Panc1 (cell line): ENCODE measurements around the gene IFNA10.

Experiments
- CTCF ChIP-seq: fragments of 450-650 bp; IDR thresholded peaks from 2 replicates; pipeline ENCODE4 v1.5.1; 2017; ENCODE audit warnings: mild to moderate bottlenecking
- POLR2AphosphoS5 ChIP-seq: IDR thresholded peaks from 2 replicates; pipeline ENCODE4 v1.6.1; 2012; ENCODE audit warnings: mild to moderate bottlenecking, low read depth, low read length, moderate library complexity

DNA sequence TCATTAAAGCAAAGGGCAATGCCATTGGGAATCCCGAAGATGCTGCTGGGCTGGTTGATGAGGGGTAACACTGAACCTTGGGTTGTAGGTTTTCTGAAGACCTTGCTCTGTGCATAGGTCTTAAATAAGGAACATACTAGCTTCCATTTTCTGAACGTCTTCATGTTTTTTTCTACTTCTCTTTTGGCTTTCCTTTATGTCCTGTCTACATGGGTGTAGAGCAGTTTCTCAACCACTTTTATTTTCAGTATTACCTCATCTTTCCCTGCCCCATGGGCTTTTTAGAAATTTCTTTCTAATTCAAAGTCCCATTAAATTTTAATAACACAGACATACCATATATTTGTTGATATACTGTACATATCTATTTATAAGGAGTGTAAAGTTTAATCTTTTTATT, 33.0 kb upstream of the IFNA10 start, which contains the start of gene IFNA14:
- TF ChIP-seq POLR2AphosphoS5 (no peak), CTCF (no peak)
